RKO (cell line): ENCODE results near the gene C2orf80.
"Not testable (repeated sequence)": the region's sequence is repeated elsewhere in the genome, so short reads cannot be mapped to it uniquely, and the experiment has no call there.

Source experiments
- DNase-seq: peaks from one replicate; pipeline ENCODE4 v3.0.0-alpha.2; 2016; ENCODE audit warnings: low spot score

The C2orf80 gene

DNA sequence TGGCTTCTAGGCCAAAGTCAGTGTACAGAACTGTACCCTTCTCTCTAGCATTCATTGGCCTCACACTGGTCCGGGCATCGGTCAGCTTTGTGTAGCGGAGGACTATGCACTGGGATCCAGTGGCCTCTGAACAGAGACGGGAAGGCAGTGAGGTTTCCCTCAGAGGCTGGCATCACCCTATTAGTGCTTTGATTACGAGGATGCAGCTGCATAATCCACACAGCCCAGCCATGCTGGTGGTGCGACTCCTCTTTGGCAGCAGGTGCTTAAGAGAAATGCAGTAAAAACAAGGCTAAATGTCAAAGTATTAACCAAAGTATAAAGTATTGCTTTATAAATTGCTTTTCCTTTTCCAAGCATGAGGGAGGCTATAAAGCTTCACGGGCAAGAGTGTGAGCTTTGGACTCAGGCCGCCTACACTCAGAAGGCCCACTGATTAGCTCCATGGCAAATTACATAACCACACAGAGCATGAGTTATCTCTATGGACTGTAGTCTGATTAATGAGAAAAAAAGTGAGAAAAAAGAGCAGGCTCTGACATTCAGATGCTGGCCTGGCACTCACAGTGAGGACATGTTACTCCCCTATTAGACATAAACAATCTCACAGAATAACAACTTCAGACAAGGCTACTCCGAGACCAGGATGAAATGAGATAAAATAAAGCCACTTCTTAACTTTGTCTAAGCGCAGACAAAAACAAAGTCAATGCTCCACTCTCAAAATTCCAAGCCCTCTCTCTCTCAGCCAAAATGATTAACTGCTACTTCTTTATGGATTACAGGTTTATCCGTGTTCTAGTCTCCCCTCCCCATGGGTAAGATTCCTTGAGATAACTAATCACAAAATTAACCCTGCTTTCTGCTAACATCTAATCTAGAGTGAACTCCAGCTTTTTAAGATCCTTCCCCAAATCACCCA is 53.8 kb downstream of the C2orf80 start:
- DNase-seq: no peak

DNA sequence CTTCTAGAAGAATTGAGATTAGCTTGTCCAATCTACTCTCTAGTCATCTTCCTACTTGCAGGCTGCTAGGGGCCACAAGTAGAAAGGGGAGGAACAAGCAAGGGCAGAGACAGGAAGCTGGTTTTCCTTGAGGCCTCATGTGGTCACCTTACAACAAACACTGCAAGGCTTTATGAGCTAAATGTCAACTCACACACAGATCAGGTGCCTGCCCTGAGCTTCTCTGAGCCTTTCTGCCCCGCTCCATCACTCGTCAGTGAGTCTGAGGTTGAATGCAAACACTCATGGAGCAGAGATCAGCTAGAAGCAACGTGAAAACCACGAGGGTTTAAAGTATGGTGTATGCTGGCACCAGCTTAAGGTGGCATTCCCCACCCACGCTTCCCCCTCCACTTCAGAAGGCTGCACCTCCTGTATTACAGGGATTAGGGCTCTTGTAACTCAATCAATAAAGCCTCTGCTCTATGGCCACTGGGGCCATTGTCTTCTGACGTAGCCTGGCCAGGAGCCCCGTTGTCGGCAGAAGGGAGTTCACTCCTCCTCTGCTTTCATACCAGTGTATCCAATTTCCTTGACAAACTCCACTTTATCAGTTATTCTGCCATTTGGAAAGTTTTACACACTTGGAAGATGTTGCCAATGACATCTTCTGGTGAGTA is 54.8 kb downstream of the C2orf80 start:
- DNase-seq: no peak

GRCh38 chr2:208130712-208131110 is 59.1 kb downstream of the C2orf80 start:
- DNase-seq: no peak

- no peak for DNase-seq
Measured at GRCh38 chr2:208129744-208130711, 59.8 kb downstream of the C2orf80 start, which contains the start of gene CRYGC. Gene CRYGC (minus strand): TSS chr2:208129828. CDS start chr2:208129792, 36 bp downstream.

- DNase-seq: no peak
Measured at GRCh38 chr2:208128136-208128535, 61.7 kb downstream of the C2orf80 start.

DNA sequence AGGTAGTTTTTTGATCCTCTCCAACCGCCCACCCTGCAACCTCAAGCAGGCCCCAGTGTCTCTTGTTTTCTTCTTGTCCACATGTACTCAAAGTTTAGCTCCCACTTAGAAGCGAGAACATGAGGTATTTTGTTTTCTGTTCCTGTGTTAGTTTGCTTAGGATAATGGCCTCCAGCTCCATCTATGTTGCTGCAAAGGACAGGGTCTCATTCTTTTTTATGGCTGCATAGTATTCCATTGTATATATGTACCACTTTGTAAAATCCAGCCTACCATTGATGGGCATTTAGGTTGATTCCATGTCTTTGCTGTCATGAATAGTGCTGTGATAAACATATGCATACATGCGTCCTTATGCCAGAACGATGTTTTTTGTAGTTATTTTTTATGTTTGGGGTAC is 62.7 kb downstream of the C2orf80 start:
- DNase-seq: no peak

DNA sequence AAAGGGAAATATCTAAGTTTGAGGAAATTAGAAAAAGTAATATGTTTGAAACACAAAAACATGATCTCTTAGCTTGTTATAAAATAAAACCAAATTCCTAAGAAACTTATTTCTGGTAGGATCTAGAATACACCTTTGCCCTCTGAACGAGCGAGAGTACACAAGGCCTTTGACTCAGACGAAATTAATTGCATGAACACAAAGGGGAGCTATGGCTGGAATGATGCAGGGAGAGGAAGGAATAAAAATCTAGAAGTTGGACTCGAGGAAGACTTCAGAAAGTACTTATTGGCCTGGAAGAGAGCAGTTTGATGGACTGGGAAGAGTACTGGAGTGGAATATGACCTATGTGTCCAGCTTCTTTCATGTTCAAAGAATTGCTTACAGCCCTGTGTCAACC is 64.6 kb downstream of the C2orf80 start:
- DNase-seq: no peak

DNA sequence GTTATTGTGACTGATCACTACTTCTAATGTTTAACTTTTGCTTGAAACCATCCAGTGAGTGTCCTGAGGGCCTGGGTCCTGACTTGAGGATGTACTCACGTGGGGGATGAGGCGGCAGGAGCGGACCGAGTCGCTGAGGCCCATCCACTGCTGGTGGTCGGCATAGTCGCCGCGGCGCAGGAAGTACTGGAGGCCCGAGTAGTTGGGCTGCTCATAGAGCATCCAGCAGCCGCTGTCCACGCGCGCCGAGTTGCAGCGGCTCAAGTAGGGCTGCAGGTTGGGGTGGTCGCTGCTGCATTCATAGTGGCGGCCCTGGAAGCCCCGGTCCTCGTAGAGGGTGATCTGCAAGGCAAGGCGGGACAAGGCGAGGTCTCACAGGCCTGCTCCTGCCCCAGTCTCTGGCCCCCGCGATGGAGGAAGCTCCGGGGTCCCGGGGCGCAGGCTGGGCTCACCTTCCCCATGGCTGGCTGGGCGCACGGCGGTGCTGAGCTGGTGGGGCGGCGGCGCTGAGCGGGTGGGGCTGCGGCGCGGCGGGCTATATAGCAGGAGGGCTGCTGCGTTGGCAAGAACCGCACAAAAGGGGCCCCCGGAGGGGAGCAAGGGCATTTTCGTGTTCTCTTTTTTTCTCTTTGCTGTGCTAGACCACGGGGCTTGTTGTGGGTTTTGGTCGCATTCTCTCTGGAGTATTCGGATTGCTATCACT is 65.7 kb downstream of the C2orf80 start, which contains the start of gene CRYGD:
CRYGD (minus strand) TSS at position 512 of the 703 bp plus-strand sequence; CDS start at position 461, 51 bp downstream.
- DNase-seq: not testable (repeated sequence)

- DNase-seq: no peak
Measured at GRCh38 chr2:208122248-208122647, 67.6 kb downstream of the C2orf80 start.

DNA sequence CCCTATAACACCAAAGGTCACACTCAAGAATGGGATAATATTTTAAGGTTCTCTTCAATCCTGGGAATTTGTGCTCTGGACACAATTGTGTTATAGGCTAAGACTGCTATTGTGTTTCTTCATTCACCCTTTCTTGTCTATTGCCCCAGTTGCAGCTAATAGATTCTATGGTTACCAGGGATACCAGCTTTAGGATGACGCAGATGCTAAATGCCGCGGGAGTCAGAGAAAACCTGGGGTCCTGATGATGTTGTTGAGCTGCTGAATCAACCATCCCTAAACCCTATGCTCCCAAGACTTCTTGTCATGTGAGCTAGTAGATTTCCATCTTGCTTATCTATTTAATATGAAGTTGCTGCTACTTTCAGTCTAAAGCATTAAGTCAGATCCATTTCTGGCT is 70.9 kb downstream of the C2orf80 start:
- DNase-seq: no peak

DNA sequence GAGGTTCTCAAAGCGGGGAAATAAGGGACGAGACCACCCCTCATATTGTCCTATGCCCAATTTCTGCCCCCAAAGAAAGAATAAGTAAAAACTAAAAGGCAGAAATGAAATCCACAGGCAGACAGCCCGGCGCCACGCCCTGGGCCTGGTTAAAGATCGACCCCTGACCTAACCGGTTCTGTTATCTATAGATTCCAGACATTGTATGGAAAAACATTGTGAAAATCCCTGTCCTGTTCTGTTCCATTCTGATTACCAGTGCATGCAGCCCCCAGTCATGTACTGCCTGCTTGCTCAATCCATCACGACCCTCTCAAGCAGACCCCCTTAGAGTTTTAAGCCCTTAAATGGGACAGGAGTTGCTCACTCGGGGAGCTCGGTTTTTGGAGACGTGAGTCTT is 72.4 kb downstream of the C2orf80 start:
- DNase-seq: not testable (repeated sequence)
